Osteocyte (in vitro differentiated cells): ENCODE results near the gene CKS1B. TPM values are rescaled to one million over a fixed set of nuclear protein-coding genes. Genes with fewer than 3 reads are reported as not detected.

ENCODE experiments used
- DNase-seq: peaks from one replicate; pipeline ENCODE4 v3.0.0; 2021; ENCODE audit warnings: mixed read lengths; ENCODE audit not compliant: unreplicated experiment; ENCODE audit errors: extremely low spot score
- H3K27ac Mint-ChIP-seq: one replicate; pipeline ENCODE4 v1.8.0; 2021; ENCODE audit warnings: mild to moderate bottlenecking, mixed read lengths; ENCODE audit not compliant: unreplicated experiment
- H3K27me3 Mint-ChIP-seq: one replicate; pipeline ENCODE4 v1.8.0; 2021; ENCODE audit warnings: mixed read lengths; ENCODE audit not compliant: unreplicated experiment
- H3K36me3 Mint-ChIP-seq: one replicate; pipeline ENCODE4 v1.8.0; 2021; ENCODE audit warnings: mixed read lengths; ENCODE audit not compliant: unreplicated experiment
- H3K4me1 Mint-ChIP-seq: one replicate; pipeline ENCODE4 v1.8.0; 2021; ENCODE audit warnings: mixed read lengths; ENCODE audit not compliant: unreplicated experiment
- H3K4me3 Mint-ChIP-seq: one replicate; pipeline ENCODE4 v1.8.0; 2021; ENCODE audit warnings: mild to moderate bottlenecking, moderate library complexity, mixed read lengths; ENCODE audit not compliant: unreplicated experiment
- H3K9me3 Mint-ChIP-seq: one replicate; pipeline ENCODE4 v1.8.0; 2021; ENCODE audit warnings: mixed read lengths; ENCODE audit not compliant: unreplicated experiment
- CTCF ChIP-seq: fragments of 200-600 bp; sonication (generic); IDR thresholded peaks from 2 replicates; pipeline ENCODE4 v1.5.0; 2021; ENCODE audit warnings: antibody characterized with exemption, mild to moderate bottlenecking, moderate library complexity
- total RNA-seq: library from RNA; stranded (reverse); gene quantifications from 2 replicates; pipeline ENCODE4 v1.2.1, GENCODE V29; 2021

The CKS1B gene
- total RNA-seq, 1 donor from 2014 or later: 38.5 TPM

GRCh38 chr1:154967331-154967950, 7.0 kb upstream of the CKS1B start:
- Mint-ChIP-seq H3K36me3 (peaks cover 21% of the 10 kb centered on the region), H3K27me3 (no peaks in the 10 kb centered on the region), H3K9me3 (no peaks in the 10 kb centered on the region), H3K4me1 (peaks cover 51% of the 10 kb centered on the region), H3K4me3 (no peak overlapping the region), H3K27ac (no peak overlapping the region)
- TF ChIP-seq CTCF: no peak
- no peak for DNase-seq

- no peak for DNase-seq
- no peak overlapping the region for H3K4me3 Mint-ChIP-seq
- H3K4me1 Mint-ChIP-seq: peaks cover 49% of the 10 kb centered on the region
- no peaks in the 10 kb centered on the region for H3K9me3 Mint-ChIP-seq
- no peak overlapping the region for H3K27ac Mint-ChIP-seq
- no peak for TF ChIP-seq CTCF
- H3K36me3 Mint-ChIP-seq: peaks cover 20% of the 10 kb centered on the region
- H3K27me3 Mint-ChIP-seq: no peaks in the 10 kb centered on the region
These were observed 5.8 kb upstream of the CKS1B start for GRCh38 chr1:154968731-154969130.

GRCh38 chr1:154969246-154969645, 5.2 kb upstream of the CKS1B start:
- Mint-ChIP-seq H3K9me3 (no peaks in the 10 kb centered on the region), H3K27ac (no peak overlapping the region), H3K27me3 (no peaks in the 10 kb centered on the region), H3K4me3 (no peak overlapping the region), H3K4me1 (peaks cover 47% of the 10 kb centered on the region), H3K36me3 (peaks cover 16% of the 10 kb centered on the region)
- TF ChIP-seq CTCF: no peak
- no peak for DNase-seq

- Mint-ChIP-seq H3K27ac (no peak overlapping the region), H3K4me1 (peaks cover 47% of the 10 kb centered on the region), H3K36me3 (peaks cover 13% of the 10 kb centered on the region), H3K9me3 (no peaks in the 10 kb centered on the region), H3K4me3 (no peak overlapping the region), H3K27me3 (no peaks in the 10 kb centered on the region)
- no peak for DNase-seq
- TF ChIP-seq CTCF: no peak
These were observed 4.5 kb upstream of the CKS1B start for GRCh38 chr1:154969860-154970452.

- Mint-ChIP-seq H3K27ac (no peak within 1 kb of the TSS), H3K9me3 (no peaks in the 10 kb centered on the region), H3K36me3 (peaks cover 8% of the 10 kb centered on the region), H3K4me1 (peaks cover 45% of the 10 kb centered on the region), H3K4me3 (no peak within 1 kb of the TSS), H3K27me3 (no peaks in the 10 kb centered on the region)
- TF ChIP-seq CTCF: no peak
- DNase-seq: peak; percentile 96
These were observed 3.7 kb upstream of the CKS1B start, which contains the start of gene SHC1 for GRCh38 chr1:154970631-154971340. SHC1 (minus strand) TSS chr1:154970747; CDS start chr1:154970526, 221 bp downstream.
